Neural crest cell (in vitro differentiated cells): ENCODE results near the gene DVL2. TPM values are rescaled to one million over a fixed set of nuclear protein-coding genes. Genes with fewer than 3 reads are reported as not detected.
A peak's percentile ranks its signal among the peaks of the same experiment; 100 is the strongest.

Experiments
- DNase-seq: peaks from one replicate; pipeline ENCODE4 v3.0.0; 2021; ENCODE audit warnings: low read depth, mixed read lengths, low spot score
- H3K27ac Mint-ChIP-seq: one replicate; pipeline ENCODE4 v1.8.0; 2021; ENCODE audit warnings: mild to moderate bottlenecking, mixed read lengths; ENCODE audit not compliant: unreplicated experiment
- H3K27me3 Mint-ChIP-seq: 2 replicates; pipeline ENCODE4 v1.8.0; 2021; ENCODE audit warnings: low read depth, mild to moderate bottlenecking, mixed read lengths
- H3K36me3 Mint-ChIP-seq: 2 replicates; pipeline ENCODE4 v1.8.0; 2021; ENCODE audit warnings: low read depth, mild to moderate bottlenecking, mixed read lengths
- H3K4me1 Mint-ChIP-seq: 2 replicates; pipeline ENCODE4 v1.8.0; 2021; ENCODE audit warnings: mixed read lengths
- H3K4me3 Mint-ChIP-seq: one replicate; pipeline ENCODE4 v1.8.0; 2021; ENCODE audit warnings: mild to moderate bottlenecking, mixed read lengths
- H3K9me3 Mint-ChIP-seq: 2 replicates; pipeline ENCODE4 v1.8.0; 2021; ENCODE audit warnings: mixed read lengths
- CTCF ChIP-seq: fragments of 200-600 bp; sonication (generic); conservative IDR thresholded peaks from 2 replicates; pipeline ENCODE4 v1.5.0; 2021; ENCODE audit warnings: antibody characterized with exemption, mild to moderate bottlenecking
- total RNA-seq: library from RNA; stranded (reverse); gene quantifications from 2 replicates; pipeline ENCODE4 v1.2.1, GENCODE V29; 2021

Gene DVL2
- total RNA-seq, 1 donor from 2014 or later = 140 TPM

- no peaks in the 10 kb centered on the region for H3K9me3 Mint-ChIP-seq
- no peak for TF ChIP-seq CTCF
- H3K4me3 Mint-ChIP-seq = peak overlapping the region; percentile 61
- H3K27ac Mint-ChIP-seq = no peak overlapping the region
- peaks cover 8% of the 10 kb centered on the region for H3K4me1 Mint-ChIP-seq
- no peak for DNase-seq
- peaks cover 9% of the 10 kb centered on the region for H3K27me3 Mint-ChIP-seq
- H3K36me3 Mint-ChIP-seq = peaks cover 19% of the 10 kb centered on the region
Observed at GRCh38 chr17:7225711-7226331, 8.5 kb downstream of the DVL2 start.

DNA sequence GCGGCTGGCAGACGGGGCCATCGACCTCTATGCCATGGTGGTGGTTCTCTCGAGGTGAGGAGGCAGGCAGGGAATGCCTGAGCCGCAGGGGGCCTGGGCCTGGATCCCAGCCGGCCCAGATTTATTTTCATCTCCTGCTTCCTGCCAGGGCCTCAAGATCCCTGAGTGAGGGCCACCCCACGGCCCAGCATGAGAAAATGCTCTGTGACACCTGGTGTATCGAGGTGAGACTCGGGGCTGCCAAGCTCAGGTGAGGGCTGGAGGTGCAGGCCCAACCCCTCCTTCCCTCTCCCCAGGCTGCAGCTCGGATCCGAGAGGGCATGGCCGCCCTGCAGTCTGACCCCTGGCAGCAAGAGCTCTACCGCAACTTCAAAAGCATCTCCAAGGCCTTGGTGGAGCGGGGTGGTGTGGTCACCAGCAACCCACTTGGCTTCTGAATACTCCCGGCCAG, 9.6 kb downstream of the DVL2 start:
- peaks cover 17% of the 10 kb centered on the region for H3K27me3 Mint-ChIP-seq
- H3K4me3 Mint-ChIP-seq = peak overlapping the region; percentile 61
- no peaks in the 10 kb centered on the region for H3K9me3 Mint-ChIP-seq
- DNase-seq = no peak
- peaks cover 16% of the 10 kb centered on the region for H3K4me1 Mint-ChIP-seq
- no peak for TF ChIP-seq CTCF
- H3K36me3 Mint-ChIP-seq = peaks cover 17% of the 10 kb centered on the region
- H3K27ac Mint-ChIP-seq = no peak overlapping the region

DNA sequence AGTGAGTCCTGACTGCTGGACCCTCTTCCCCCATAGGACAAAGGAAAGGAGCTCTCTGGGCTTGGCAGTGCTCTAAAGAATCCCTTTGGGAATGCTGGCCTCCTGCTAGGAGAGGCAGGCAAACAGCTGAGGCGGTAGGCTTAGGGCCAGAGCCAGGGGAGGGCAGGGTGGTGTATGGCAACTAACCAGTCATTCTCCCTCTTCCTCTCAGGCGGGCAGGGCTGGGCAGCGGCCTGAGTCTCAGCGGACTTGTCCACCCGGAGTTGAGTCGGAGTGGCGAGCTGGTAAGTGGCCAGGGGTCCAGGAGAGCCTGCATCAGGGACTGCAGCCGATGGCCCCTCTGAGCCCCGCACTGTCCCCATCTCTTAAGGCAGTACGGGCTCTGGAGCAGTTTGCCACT, 10.2 kb downstream of the DVL2 start:
- Mint-ChIP-seq H3K4me3 (peak overlapping the region; percentile 98), H3K36me3 (peaks cover 15% of the 10 kb centered on the region), H3K27ac (no peak overlapping the region), H3K4me1 (peaks cover 22% of the 10 kb centered on the region), H3K27me3 (peaks cover 22% of the 10 kb centered on the region), H3K9me3 (no peaks in the 10 kb centered on the region)
- no peak for TF ChIP-seq CTCF
- DNase-seq = no peak

DNA sequence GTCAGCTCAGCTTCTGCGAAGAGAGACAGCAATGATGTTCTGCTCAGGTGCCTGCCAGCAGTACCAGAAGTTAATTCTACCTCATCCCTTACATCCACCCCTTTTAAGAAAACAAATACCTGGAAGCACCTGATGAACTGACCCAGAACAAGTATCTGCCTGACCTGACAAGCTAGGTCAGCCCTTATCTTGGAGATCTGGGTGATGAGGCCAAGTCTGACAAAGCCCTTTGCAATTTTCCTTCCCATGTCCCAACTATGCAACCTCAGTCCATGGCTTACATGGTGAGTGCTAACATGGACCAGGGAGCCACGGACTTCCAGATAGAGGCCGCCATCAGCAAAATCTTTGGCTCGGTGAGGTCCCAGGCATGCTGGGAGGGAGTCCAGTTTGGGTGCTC, 10.9 kb downstream of the DVL2 start:
- Mint-ChIP-seq H3K4me3 (peak overlapping the region; percentile 98), H3K27me3 (peaks cover 27% of the 10 kb centered on the region), H3K27ac (no peak overlapping the region), H3K9me3 (no peaks in the 10 kb centered on the region), H3K36me3 (peaks cover 14% of the 10 kb centered on the region), H3K4me1 (peaks cover 29% of the 10 kb centered on the region)
- TF ChIP-seq CTCF = no peak
- no peak for DNase-seq

DNA sequence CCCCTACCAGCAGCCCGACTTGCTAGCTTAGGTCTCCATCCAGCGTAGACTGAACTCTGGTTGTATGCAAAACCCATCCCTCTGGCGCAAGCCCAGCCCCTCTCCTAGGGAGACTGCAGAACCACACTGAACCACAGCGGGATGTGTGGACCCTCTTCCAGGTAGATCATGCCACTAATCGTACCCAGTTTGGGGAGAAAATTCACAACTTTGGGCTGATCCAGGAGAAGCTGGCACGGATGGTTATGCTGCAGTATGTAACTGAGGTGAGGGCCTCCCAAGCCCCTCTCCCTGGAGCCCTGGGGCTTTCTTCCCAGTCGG, 11.4 kb downstream of the DVL2 start:
- no peak for DNase-seq
- no peaks in the 10 kb centered on the region for H3K9me3 Mint-ChIP-seq
- peaks cover 10% of the 10 kb centered on the region for H3K36me3 Mint-ChIP-seq
- peak overlapping the region; percentile 98 for H3K4me3 Mint-ChIP-seq
- TF ChIP-seq CTCF = no peak
- H3K27me3 Mint-ChIP-seq = peaks cover 27% of the 10 kb centered on the region
- no peak overlapping the region for H3K27ac Mint-ChIP-seq
- H3K4me1 Mint-ChIP-seq = peaks cover 33% of the 10 kb centered on the region
